ENCODE measurements around the gene SYNDIG1.

DNA sequence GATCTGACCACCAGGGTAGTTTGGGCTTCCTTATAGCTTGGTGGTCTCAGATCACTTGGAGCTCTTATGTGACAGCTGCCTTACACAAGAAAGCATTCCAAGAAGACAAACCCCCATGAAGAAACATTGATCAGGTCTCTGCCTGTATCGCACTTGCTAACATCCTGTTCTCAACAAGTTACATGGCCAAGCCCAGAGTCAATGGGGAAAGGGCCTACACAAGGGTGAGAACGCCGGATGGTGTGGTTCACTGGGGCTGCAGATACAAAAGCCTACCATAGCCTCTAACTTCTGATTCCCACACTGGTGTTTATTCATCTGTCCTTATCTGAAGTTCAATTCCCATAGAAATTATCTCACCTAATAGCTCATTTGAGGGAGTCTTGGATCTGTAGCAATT lies 235.5 kb downstream of the SYNDIG1 start:
- no peak for TF ChIP-seq POLR2A (IDR thresholded peaks at IDR 0.05; ENCODE audit: low read depth, low read length)
- TF ChIP-seq, protein P1, sequence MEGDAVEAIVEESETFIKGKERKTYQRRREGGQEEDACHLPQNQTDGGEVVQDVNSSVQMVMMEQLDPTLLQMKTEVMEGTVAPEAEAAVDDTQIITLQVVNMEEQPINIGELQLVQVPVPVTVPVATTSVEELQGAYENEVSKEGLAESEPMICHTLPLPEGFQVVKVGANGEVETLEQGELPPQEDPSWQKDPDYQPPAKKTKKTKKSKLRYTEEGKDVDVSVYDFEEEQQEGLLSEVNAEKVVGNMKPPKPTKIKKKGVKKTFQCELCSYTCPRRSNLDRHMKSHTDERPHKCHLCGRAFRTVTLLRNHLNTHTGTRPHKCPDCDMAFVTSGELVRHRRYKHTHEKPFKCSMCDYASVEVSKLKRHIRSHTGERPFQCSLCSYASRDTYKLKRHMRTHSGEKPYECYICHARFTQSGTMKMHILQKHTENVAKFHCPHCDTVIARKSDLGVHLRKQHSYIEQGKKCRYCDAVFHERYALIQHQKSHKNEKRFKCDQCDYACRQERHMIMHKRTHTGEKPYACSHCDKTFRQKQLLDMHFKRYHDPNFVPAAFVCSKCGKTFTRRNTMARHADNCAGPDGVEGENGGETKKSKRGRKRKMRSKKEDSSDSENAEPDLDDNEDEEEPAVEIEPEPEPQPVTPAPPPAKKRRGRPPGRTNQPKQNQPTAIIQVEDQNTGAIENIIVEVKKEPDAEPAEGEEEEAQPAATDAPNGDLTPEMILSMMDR (conservative IDR thresholded peaks at IDR 0.05; ENCODE audit: low read depth, low read length): no peak
- TF ChIP-seq MXI1 (IDR thresholded peaks at IDR 0.05; ENCODE audit: borderline replicate concordance, low read depth, low read length): no peak
- TF ChIP-seq RCOR1 (IDR thresholded peaks at IDR 0.05; ENCODE audit: insufficient replicate concordance, low read length): no peak
- TF ChIP-seq MAZ (IDR thresholded peaks at IDR 0.05; ENCODE audit: borderline replicate concordance, low read depth, low read length): no peak
- TF ChIP-seq BHLHE40 (IDR thresholded peaks at IDR 0.05; ENCODE audit: low read depth, low read length): no peak

Data from IMR-90 (cell line).